SU-DHL-6 (cell line): Measurements from ENCODE around the gene ABCG2.

Source experiments
- EZH2phosphoT487 ChIP-seq: fragments of 200-600 bp; sonication (generic), shearing (Covaris generic); conservative IDR thresholded peaks from 2 replicates; pipeline ENCODE4 v1.6.1; 2018; ENCODE audit warnings: mild to moderate bottlenecking, antibody characterized with exemption, low read length, moderate library complexity, mixed read lengths
- TF ChIP-seq, protein P1 (sequence below): fragments of 200-600 bp; sonication (generic); IDR thresholded peaks from one replicate; pipeline ENCODE4 v1.5.1; 2017; ENCODE audit warnings: antibody characterized with exemption, mild to moderate bottlenecking, low read length, moderate library complexity; ENCODE audit not compliant: insufficient read depth, poor library complexity, severe bottlenecking

DNA sequence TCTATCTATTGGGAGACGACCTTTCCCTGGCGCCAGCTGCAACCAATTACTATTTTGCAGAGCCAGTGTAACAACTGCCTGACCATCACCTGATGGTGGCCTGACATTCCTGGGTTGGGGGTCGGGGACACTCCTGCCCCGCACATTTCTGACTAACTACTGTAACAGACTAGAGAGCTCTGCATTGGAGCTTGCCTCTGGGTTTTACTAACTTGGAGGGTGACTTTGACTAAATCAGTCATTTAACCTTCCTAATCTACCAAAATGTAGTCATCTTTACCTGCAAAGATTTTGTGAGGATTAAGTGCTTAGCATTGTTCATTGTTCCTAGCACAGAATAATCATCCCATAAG is 37.5 kb upstream of the ABCG2 start:
- TF ChIP-seq, protein P1, sequence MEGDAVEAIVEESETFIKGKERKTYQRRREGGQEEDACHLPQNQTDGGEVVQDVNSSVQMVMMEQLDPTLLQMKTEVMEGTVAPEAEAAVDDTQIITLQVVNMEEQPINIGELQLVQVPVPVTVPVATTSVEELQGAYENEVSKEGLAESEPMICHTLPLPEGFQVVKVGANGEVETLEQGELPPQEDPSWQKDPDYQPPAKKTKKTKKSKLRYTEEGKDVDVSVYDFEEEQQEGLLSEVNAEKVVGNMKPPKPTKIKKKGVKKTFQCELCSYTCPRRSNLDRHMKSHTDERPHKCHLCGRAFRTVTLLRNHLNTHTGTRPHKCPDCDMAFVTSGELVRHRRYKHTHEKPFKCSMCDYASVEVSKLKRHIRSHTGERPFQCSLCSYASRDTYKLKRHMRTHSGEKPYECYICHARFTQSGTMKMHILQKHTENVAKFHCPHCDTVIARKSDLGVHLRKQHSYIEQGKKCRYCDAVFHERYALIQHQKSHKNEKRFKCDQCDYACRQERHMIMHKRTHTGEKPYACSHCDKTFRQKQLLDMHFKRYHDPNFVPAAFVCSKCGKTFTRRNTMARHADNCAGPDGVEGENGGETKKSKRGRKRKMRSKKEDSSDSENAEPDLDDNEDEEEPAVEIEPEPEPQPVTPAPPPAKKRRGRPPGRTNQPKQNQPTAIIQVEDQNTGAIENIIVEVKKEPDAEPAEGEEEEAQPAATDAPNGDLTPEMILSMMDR: no peak
- TF ChIP-seq EZH2phosphoT487: no peak
